GM12878 (cell line): Measurements from ENCODE around the gene PPARA. TPM values are rescaled to one million over a fixed set of nuclear protein-coding genes. Genes with fewer than 3 reads are reported as not detected.

Source experiments
- ATAC-seq: fragments of 200-7000 bp; cut with Tn5 transposase; 3 replicates; pipeline ENCODE4 v1.9.1; 2020; ENCODE audit warnings: mild to moderate bottlenecking, moderate library complexity
- BruUV-seq: library from RNA; stranded (reverse); fragments of 400-500 nt; replicated peaks from 2 replicates; lab custom pipeline; 2021; lab: Mats Ljungman, UMichigan
- CTCF ChIA-PET: fragments of 300-600 bp; sonication (Branson Sonifier 250); formaldehyde crosslinking; extraction: SDS; loops from one replicate; lab custom pipeline; 2021; ENCODE audit warnings: inconsistent platforms; lab: Yijun Ruan, JAX
- POLR2A ChIA-PET: fragments of 350-600 bp; formaldehyde crosslinking; extraction: SDS; loops from one replicate; lab custom pipeline; 2021; ENCODE audit warnings: inconsistent platforms; lab: Charles Lee
- RAD21 ChIA-PET: fragments of 300-600 bp; sonication (Branson Sonifier 250); formaldehyde crosslinking; loops from one replicate; lab custom pipeline; 2023; ENCODE audit warnings: antibody characterized with exemption; ENCODE audit not compliant: unreplicated experiment; lab: Charles Lee
- SMC1A ChIA-PET: fragments of 300-600 bp; sonication (Branson Sonifier 250); formaldehyde crosslinking; loops from one replicate; lab custom pipeline; 2023; ENCODE audit not compliant: unreplicated experiment, uncharacterized antibody; lab: Charles Lee
- DNase-seq: peaks from one replicate; pipeline ENCODE4 v3.0.0-alpha.2; 2011; ENCODE audit warnings: low read depth, low spot score
- FAIRE-seq: peaks from 3 replicates; lab custom pipeline; 2011; peaks lifted over from hg19 to GRCh38; lab: Jason Lieb, UNC
- H2AFZ ChIP-seq: 2 replicates; pipeline ENCODE4 v1.6.0; 2011; ENCODE audit warnings: low read depth, low read length, control low read depth; ENCODE audit not compliant: control insufficient read depth
- H3K27ac ChIP-seq: 2 replicates; pipeline ENCODE4 v1.5.1; 2011; ENCODE audit warnings: control low read depth; ENCODE audit not compliant: control insufficient read depth, insufficient read depth
- H3K27me3 ChIP-seq, 2 experiments: replicated peaks in 1 of 2; 2 replicates each; pipeline versions ENCODE4 v1.6.0 to v1.6.1; 2011; ENCODE audit warnings: low read length in 1 of 2; ENCODE audit not compliant: control insufficient read depth in 2 of 2, insufficient read depth in 2 of 2
- H3K36me3 ChIP-seq, 2 experiments: 2 replicates each; pipeline ENCODE4 v1.5.1; 2011; ENCODE audit warnings: low read length in 1 of 2; ENCODE audit not compliant: control insufficient read depth in 2 of 2, insufficient read depth in 2 of 2
- H3K4me1 ChIP-seq: 2 replicates; pipeline ENCODE4 v1.6.1; 2011; ENCODE audit warnings: mild to moderate bottlenecking, low read length, moderate library complexity, mixed read lengths; ENCODE audit not compliant: control insufficient read depth, insufficient read depth
- H3K4me2 ChIP-seq: 2 replicates; pipeline ENCODE4 v1.6.0; 2011; ENCODE audit warnings: control low read depth; ENCODE audit not compliant: control insufficient read depth, insufficient read depth
- H3K4me3 ChIP-seq: fragments of 200-600 bp; sonication (generic); 2 replicates; pipeline ENCODE4 v1.5.1; 2016
- H3K79me2 ChIP-seq: 2 replicates; pipeline ENCODE4 v1.6.0; 2011; ENCODE audit warnings: low read length; ENCODE audit not compliant: control insufficient read depth, insufficient read depth
- H3K9ac ChIP-seq: 2 replicates; pipeline ENCODE4 v1.8.0; 2011; ENCODE audit warnings: low read length, control low read depth, mixed read lengths; ENCODE audit not compliant: control insufficient read depth, insufficient read depth
- H3K9me3 ChIP-seq: replicated peaks from 3 replicates; pipeline ENCODE4 v1.5.1; 2011; ENCODE audit warnings: mild to moderate bottlenecking, low read length; ENCODE audit not compliant: control insufficient read depth, insufficient read depth
- H4K20me1 ChIP-seq: 2 replicates; pipeline ENCODE4 v1.6.0; 2011; ENCODE audit not compliant: control insufficient read depth, insufficient read depth
- ATF3 ChIP-seq: IDR thresholded peaks from 2 replicates; pipeline ENCODE4 v1.6.1; 2011; ENCODE audit warnings: low read depth, mild to moderate bottlenecking, low read length, moderate library complexity, borderline replicate concordance; ENCODE audit errors: extremely low read depth
- CBX3 ChIP-seq: fragments of 200-600 bp; sonication (generic); IDR thresholded peaks from 2 replicates; pipeline ENCODE4 v1.6.1; 2016; ENCODE audit warnings: low read depth, borderline replicate concordance
- CEBPB ChIP-seq, 2 experiments: fragments of 150-350 bp in 1 of 2; IDR thresholded peaks; 2 replicates each; pipeline ENCODE4 v1.6.1; 2012 to 2014; ENCODE audit warnings: low read depth in 2 of 2, low read length in 2 of 2, borderline replicate concordance in 1 of 2, inconsistent platforms in 1 of 2
- EED ChIP-seq: sonication (generic); IDR thresholded peaks from 2 replicates; pipeline ENCODE4 v1.6.1; 2016; ENCODE audit warnings: antibody characterized with exemption, low read depth
- HDGF ChIP-seq: fragments of 450-650 bp; IDR thresholded peaks from 2 replicates; pipeline ENCODE4 v1.6.1; 2016; ENCODE audit warnings: antibody characterized with exemption
- PAX5 ChIP-seq: IDR thresholded peaks from 2 replicates; pipeline ENCODE4 v1.6.1; 2011; ENCODE audit warnings: low read depth, low read length, borderline replicate concordance
- PBX3 ChIP-seq: IDR thresholded peaks from 2 replicates; pipeline ENCODE4 v1.6.1; 2011; ENCODE audit warnings: mild to moderate bottlenecking, low read depth, low read length, moderate library complexity; ENCODE audit not compliant: insufficient replicate concordance
- SRF ChIP-seq, 2 experiments: IDR thresholded peaks; 2 replicates each; pipeline ENCODE4 v1.6.1; 2011; ENCODE audit warnings: low read depth in 2 of 2, low read length in 2 of 2, mild to moderate bottlenecking in 1 of 2, moderate library complexity in 1 of 2
- TARDBP ChIP-seq: IDR thresholded peaks from 2 replicates; pipeline ENCODE4 v1.6.1; 2016; ENCODE audit warnings: borderline replicate concordance
- ZNF274 ChIP-seq: IDR thresholded peaks from one replicate; pipeline ENCODE4 v1.8.0; 2011; ENCODE audit not compliant: insufficient read length, insufficient read depth
- WGBS: methylation state at CpG from one replicate; pipeline ENCODE4 v1.1.6; 2016; ENCODE audit warnings: low lambda C conversion rate; ENCODE audit not compliant: insufficient replicate concordance, insufficient coverage; ENCODE audit errors: missing lambda C conversion rate; 5-methylcytosine and 5-hydroxymethylcytosine counted together
- in situ Hi-C: fragments of 300-500 bp; cut with MboI; formaldehyde crosslinking; loops from 9 replicates; pipeline ENCODE4 v1.14.3; 2018; ENCODE audit warnings: mixed read lengths
- intact Hi-C: fragments of 100-400 bp; cut with micrococcal nuclease; formaldehyde crosslinking; loops from one replicate; pipeline ENCODE4 v1.14.2; 2022; ENCODE audit not compliant: unreplicated experiment
- polyA plus RNA-seq, 11 experiments: library from polyadenylated mRNA; depleted of rRNA in 4 of 11; unstranded in 6 of 11; stranded (reverse) in 5 of 11; fragments of >200 nt; fragmentation: Nextera tagmentation in 4 of 11; fragmentation: Illumina TruSeq in 1 of 11; extraction: Ambion mirVana in 4 of 11; extraction: Trizol in 1 of 11; gene quantifications; 1 replicate in 1 of 11; 2 replicates in 10 of 11; pipeline versions ENCODE4 v1.2.1 to v1.2.3, GENCODE V29; 2011 to 2016; ENCODE audit warnings: inconsistent platforms in 2 of 11, missing spikeins in 2 of 11, low read depth in 1 of 11
- total RNA-seq, 4 experiments: library from RNA; depleted of rRNA in 3 of 4; stranded (reverse); fragments of >200 nt in 3 of 4; fragmentation: Illumina TruSeq in 1 of 4; extraction: Trizol in 1 of 4; gene quantifications; 2 replicates each; pipeline versions ENCODE4 v1.2.1 to v1.2.3, GENCODE V29; 2013 to 2021

The PPARA gene
- total and polyA plus RNA-seq, 10 of the 15 experiments (the other 5 are each of a cell fraction or from before 2014, with no cell fraction given) = 0.72 to 10.4 (median 4.6) TPM

- WGBS = 95% methylated on average over 7 of the region's 7 CpGs
- ChIA-PET SMC1A (no interaction called here), CTCF (no interaction called here), RAD21 (no interaction called here), POLR2A (no interaction called here)
- BruUV-seq = no TSS peak
- H3K4me3 ChIP-seq = no peak overlapping the region
- no peaks in the 10 kb centered on the region; the same call in 2 of the 3 replicates for H3K9me3 ChIP-seq
- H4K20me1 ChIP-seq = no peaks in the 10 kb centered on the region
- no peaks in the 10 kb centered on the region for H3K27me3 ChIP-seq
- no peak overlapping the region for H3K27ac ChIP-seq
- H3K9ac ChIP-seq = no peak overlapping the region
- H3K79me2 ChIP-seq = no peaks in the 10 kb centered on the region
- FAIRE-seq (no peak), ATAC-seq (no peak), DNase-seq (no peak)
- H3K36me3 ChIP-seq = peaks cover 0 to 2% of the 10 kb centered on the region in 2 experiments; a peak in 2 of 4 replicates
- intact Hi-C loops (no loop called here), in situ Hi-C loops (no loop called here)
- peaks cover 3% of the 10 kb centered on the region for H3K4me1 ChIP-seq
- no peak for TF ChIP-seq TARDBP
- no peak for TF ChIP-seq CEBPB (IDR thresholded peaks at IDR 0.05; ENCODE audit: borderline replicate concordance in 1 of 2, low read depth in 2 of 2, low read length in 2 of 2)
- no peak for TF ChIP-seq EED
- TF ChIP-seq ZNF274 = no peak
- peak; percentile 0 for TF ChIP-seq PBX3
- no peak for TF ChIP-seq CBX3
- no peak for TF ChIP-seq SRF (IDR thresholded peaks at IDR 0.05; ENCODE audit: low read depth in 2 of 2, low read length in 2 of 2)
- 0 out of 2 replicates have a peak, but pooled peaks have one; percentile 42 for TF ChIP-seq HDGF
- no peak for TF ChIP-seq ATF3
- no peak for TF ChIP-seq PAX5
- no peak overlapping the region for H2AFZ ChIP-seq
- no peak overlapping the region for H3K4me2 ChIP-seq
These were observed 75.3 kb downstream of the PPARA start for GRCh38 chr22:46225631-46226030.
